SIG-M5 treated with dmso at 0.1 percent for 504 hours (cell line): ENCODE data around the gene VSIG10L2.
"Not testable (repeated sequence)": the region's sequence is repeated elsewhere in the genome, so short reads cannot be mapped to it uniquely, and the experiment has no call there.

Experiments
- DNase-seq: peaks from one replicate; lab custom pipeline; 2025; ENCODE audit not compliant: unreplicated experiment; lab: John Stamatoyannopoulos, UW

VSIG10L2 gene

GRCh38 chr11:125959511-125959910 is 13.7 kb downstream of the VSIG10L2 start:
- DNase-seq: no peak

- DNase-seq: no peak
Observed at GRCh38 chr11:125959931-125960330, 14.1 kb downstream of the VSIG10L2 start.

- DNase-seq: no peak
Observed at GRCh38 chr11:125960771-125961170, 14.9 kb downstream of the VSIG10L2 start.

- DNase-seq: no peak
Observed at GRCh38 chr11:125967515-125967914, 21.7 kb downstream of the VSIG10L2 start.

GRCh38 chr11:125968354-125968753 is 22.5 kb downstream of the VSIG10L2 start:
- DNase-seq: peak; percentile 69

- no peak for DNase-seq
Observed at GRCh38 chr11:125971618-125972017, 25.8 kb downstream of the VSIG10L2 start.

GRCh38 chr11:125974284-125974683 is 28.4 kb downstream of the VSIG10L2 start:
- DNase-seq: no peak

GRCh38 chr11:125975634-125976033 is 29.8 kb downstream of the VSIG10L2 start:
- DNase-seq: no peak

- DNase-seq: no peak
Observed at GRCh38 chr11:125976156-125976555, 30.3 kb downstream of the VSIG10L2 start.

GRCh38 chr11:125977333-125977732 is 31.5 kb downstream of the VSIG10L2 start:
- DNase-seq: no peak

- no peak for DNase-seq
Observed at GRCh38 chr11:125978181-125978716, 32.4 kb downstream of the VSIG10L2 start.

GRCh38 chr11:125978778-125979407 is 33.0 kb downstream of the VSIG10L2 start:
- DNase-seq: no peak

GRCh38 chr11:125979511-125979910 is 33.7 kb downstream of the VSIG10L2 start:
- no peak for DNase-seq

GRCh38 chr11:125980436-125980835 is 34.6 kb downstream of the VSIG10L2 start:
- DNase-seq: no peak

- no peak for DNase-seq
Observed at GRCh38 chr11:125982348-125982730, 36.5 kb downstream of the VSIG10L2 start.

GRCh38 chr11:125985956-125986355 is 40.1 kb downstream of the VSIG10L2 start:
- DNase-seq: not testable (repeated sequence)

- DNase-seq: no peak
Observed at GRCh38 chr11:125987066-125987641, 41.3 kb downstream of the VSIG10L2 start.

GRCh38 chr11:125990244-125990643 is 44.4 kb downstream of the VSIG10L2 start:
- DNase-seq: no peak

GRCh38 chr11:125992893-125993292 is 47.0 kb downstream of the VSIG10L2 start:
- DNase-seq: no peak

GRCh38 chr11:125994509-125994908 is 48.7 kb downstream of the VSIG10L2 start:
- DNase-seq: no peak

GRCh38 chr11:125995313-125995712 is 49.5 kb downstream of the VSIG10L2 start:
- DNase-seq: no peak

- no peak for DNase-seq
Observed at GRCh38 chr11:125998267-125998666, 52.4 kb downstream of the VSIG10L2 start.
